Loucy (cell line): ENCODE data around the gene MNS1.

Source experiments
- H2AFZ ChIP-seq: fragments of 200-600 bp; sonication (generic); 2 replicates; pipeline ENCODE4 v1.6.0; 2016; ENCODE audit warnings: antibody characterized with exemption, mild to moderate bottlenecking, low read length, moderate library complexity
- H3F3A ChIP-seq: fragments of 200-600 bp; 2 replicates; pipeline ENCODE4 v1.6.0; 2016; ENCODE audit warnings: antibody characterized with exemption, low read depth, mild to moderate bottlenecking
- H3K27me3 ChIP-seq: fragments of 200-600 bp; sonication (generic); 2 replicates; pipeline ENCODE4 v1.6.1; 2014; ENCODE audit warnings: low read length, mild to moderate bottlenecking; ENCODE audit not compliant: insufficient read depth, poor library complexity, severe bottlenecking
- H3K36me3 ChIP-seq: fragments of 200-600 bp; sonication (generic); 2 replicates; pipeline ENCODE4 v1.6.1; 2016; ENCODE audit warnings: low read length; ENCODE audit not compliant: insufficient read depth
- H3K4me1 ChIP-seq: fragments of 200-600 bp; sonication (generic); 2 replicates; pipeline ENCODE4 v1.5.1; 2014; ENCODE audit warnings: low read length, mild to moderate bottlenecking; ENCODE audit not compliant: insufficient read depth, poor library complexity, severe bottlenecking
- H3K4me2 ChIP-seq: fragments of 200-600 bp; sonication (generic); 2 replicates; pipeline ENCODE4 v1.6.0; 2014; ENCODE audit warnings: antibody characterized with exemption, low read length, low read depth, mild to moderate bottlenecking; ENCODE audit not compliant: poor library complexity, severe bottlenecking
- H3K4me3 ChIP-seq: fragments of 200-600 bp; sonication (generic); 2 replicates; pipeline ENCODE4 v1.5.1; 2014; ENCODE audit warnings: low read length, mild to moderate bottlenecking, mixed read lengths; ENCODE audit not compliant: poor library complexity, severe bottlenecking
- H3K79me2 ChIP-seq: fragments of 200-600 bp; sonication (generic); 2 replicates; pipeline ENCODE4 v1.6.1; 2014; ENCODE audit warnings: low read length; ENCODE audit not compliant: insufficient read depth
- H3K9ac ChIP-seq: fragments of 200-600 bp; sonication (generic); 2 replicates; pipeline ENCODE4 v1.6.0; 2014; ENCODE audit warnings: mild to moderate bottlenecking, low read depth, low read length, moderate library complexity; ENCODE audit not compliant: poor library complexity, severe bottlenecking
- H3K9me2 ChIP-seq: fragments of 200-600 bp; sonication (generic); replicated peaks from 2 replicates; pipeline ENCODE4 v1.6.1; 2016; ENCODE audit warnings: low read depth, low read length, mixed read lengths
- H3K9me3 ChIP-seq: fragments of 200-600 bp; sonication (generic); 2 replicates; pipeline ENCODE4 v1.6.1; 2014; ENCODE audit warnings: mild to moderate bottlenecking, antibody characterized with exemption, low read length, low read depth; ENCODE audit not compliant: insufficient read depth
- H4K20me1 ChIP-seq: fragments of 200-600 bp; sonication (generic); 2 replicates; pipeline ENCODE4 v1.6.0; 2014; ENCODE audit warnings: antibody characterized with exemption, low read length, mild to moderate bottlenecking; ENCODE audit not compliant: insufficient read depth, poor library complexity, severe bottlenecking
- CTCF ChIP-seq: fragments of 200-600 bp; sonication (generic); conservative IDR thresholded peaks from 2 replicates; pipeline ENCODE4 v1.5.1; 2014; ENCODE audit warnings: mild to moderate bottlenecking, antibody characterized with exemption, low read length
- EZH2phosphoT487 ChIP-seq: fragments of 200-600 bp; IDR thresholded peaks from 2 replicates; pipeline ENCODE4 v1.6.1; 2018; ENCODE audit warnings: antibody characterized with exemption, mild to moderate bottlenecking, moderate library complexity, borderline replicate concordance

Gene MNS1

GRCh38 chr15:56383010-56383409 is 81.9 kb downstream of the MNS1 start:
- H3K9ac ChIP-seq: no peak overlapping the region
- no peaks in the 10 kb centered on the region for H3K79me2 ChIP-seq
- peaks cover 15% of the 10 kb centered on the region for H3K9me3 ChIP-seq
- no peaks in the 10 kb centered on the region for H3K27me3 ChIP-seq
- no peak overlapping the region for H3K4me3 ChIP-seq
- no peaks in the 10 kb centered on the region for H3K4me1 ChIP-seq
- H3K9me2 ChIP-seq: no peaks in the 10 kb centered on the region
- H3K4me2 ChIP-seq: no peak overlapping the region
- TF ChIP-seq EZH2phosphoT487: no peak
- TF ChIP-seq CTCF: no peak
- 0 out of 2 replicates have a peak, but pooled peaks cover 4% of the 10 kb centered on the region for H3K36me3 ChIP-seq
- no peaks in the 10 kb centered on the region for H3F3A ChIP-seq
- no peaks in the 10 kb centered on the region for H4K20me1 ChIP-seq
- no peak overlapping the region for H2AFZ ChIP-seq
